ENCODE measurements around the gene ZBTB3. TPM values are rescaled to one million over a fixed set of nuclear protein-coding genes. Genes with fewer than 3 reads are reported as not detected.
A peak's percentile ranks its signal among the peaks of the same experiment; 100 is the strongest.

The ZBTB3 gene
- total RNA-seq, 1 donor from 2014 or later, result 11.2 TPM

- Mint-ChIP-seq H3K4me3 (ENCODE audit: unreplicated experiment) (peak overlapping the region; percentile 93), H3K9me3 (ENCODE audit: unreplicated experiment) (no peaks in the 10 kb centered on the region), H3K36me3 (ENCODE audit: low read depth, unreplicated experiment) (peaks cover 19% of the 10 kb centered on the region), H3K4me1 (ENCODE audit: low read depth, unreplicated experiment) (peaks cover 25% of the 10 kb centered on the region), H3K27me3 (ENCODE audit: low read depth, unreplicated experiment) (no peaks in the 10 kb centered on the region), H3K27ac (ENCODE audit: unreplicated experiment) (peak overlapping the region; percentile 54)
- Histone ChIP-seq H3K36me3 (ENCODE audit: insufficient read depth, low read length) (peaks cover 25% of the 10 kb centered on the region), H3K4me3 (ENCODE audit: insufficient read depth, low read depth, low read length) (peak overlapping the region; percentile 90), H3K27me3 (ENCODE audit: insufficient read depth, low read length) (no peaks in the 10 kb centered on the region), H3K4me2 (ENCODE audit: low read length) (peak overlapping the region; percentile 98), H3K4me1 (ENCODE audit: insufficient read depth, low read length) (peaks cover 11% of the 10 kb centered on the region), H3K9me3 (ENCODE audit: insufficient read depth, low read depth, low read length) (no peaks in the 10 kb centered on the region), H2AFZ (ENCODE audit: low read depth, low read length) (peak overlapping the region; percentile 55), H4K20me1 (ENCODE audit: insufficient read depth, low read length) (peaks cover 59% of the 10 kb centered on the region), H3K27ac (ENCODE audit: low read depth, low read length) (peak overlapping the region; percentile 95), H3K79me2 (ENCODE audit: insufficient read depth, low read length) (peaks cover 84% of the 10 kb centered on the region), H3K9ac (ENCODE audit: low read length) (peak overlapping the region; percentile 93)
- DNase-seq (ENCODE audit: low read depth) (no peak), FAIRE-seq (no peak)
- no peak for TF ChIP-seq EZH2 (IDR thresholded peaks at IDR 0.05; ENCODE audit: insufficient read depth, low read length)
- no peak for TF ChIP-seq CTCF (IDR thresholded peaks at IDR 0.05; ENCODE audit: insufficient read depth, low read depth, low read length)
These were observed 27.6 kb downstream of the ZBTB3 start for GRCh38 chr11:62726156-62726914.

DNA sequence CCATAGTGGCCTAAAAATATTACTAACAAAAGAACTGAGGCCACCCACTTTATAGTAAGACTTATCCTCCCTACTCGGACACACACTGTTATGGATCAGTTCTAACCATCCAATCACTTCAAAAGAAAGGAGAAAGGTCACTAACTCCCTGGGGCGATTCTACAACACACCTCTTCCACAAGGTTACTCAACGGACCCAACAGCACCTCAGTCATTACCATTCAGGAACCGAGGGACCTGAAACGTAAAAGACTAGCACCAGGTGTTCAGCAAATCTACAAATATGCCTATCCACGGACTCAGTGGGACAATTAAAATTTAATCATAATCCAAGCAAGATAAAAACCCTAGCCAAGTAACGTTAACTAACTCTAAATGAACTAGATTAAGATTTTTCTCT is 28.3 kb downstream of the ZBTB3 start:
- H3K27ac ChIP-seq (ENCODE audit: low read depth, low read length), result peak overlapping the region; percentile 95
- no peaks in the 10 kb centered on the region for H3K9me3 Mint-ChIP-seq (ENCODE audit: unreplicated experiment)
- no peak for TF ChIP-seq EZH2 (IDR thresholded peaks at IDR 0.05; ENCODE audit: insufficient read depth, low read length)
- no peak for TF ChIP-seq CTCF (IDR thresholded peaks at IDR 0.05; ENCODE audit: insufficient read depth, low read depth, low read length)
- peak overlapping the region; percentile 93 for H3K9ac ChIP-seq (ENCODE audit: low read length)
- H2AFZ ChIP-seq (ENCODE audit: low read depth, low read length), result no peak overlapping the region
- no peak for FAIRE-seq
- H3K4me2 ChIP-seq (ENCODE audit: low read length), result peak overlapping the region; percentile 98
- H3K79me2 ChIP-seq (ENCODE audit: insufficient read depth, low read length), result peaks cover 85% of the 10 kb centered on the region
- H3K4me3 ChIP-seq (ENCODE audit: insufficient read depth, low read depth, low read length), result peak overlapping the region; percentile 90
- peaks cover 24% of the 10 kb centered on the region for H3K36me3 Mint-ChIP-seq (ENCODE audit: low read depth, unreplicated experiment)
- DNase-seq (ENCODE audit: low read depth), result no peak
- H3K27me3 ChIP-seq (ENCODE audit: insufficient read depth, low read length), result no peaks in the 10 kb centered on the region
- peaks cover 59% of the 10 kb centered on the region for H4K20me1 ChIP-seq (ENCODE audit: insufficient read depth, low read length)
- H3K9me3 ChIP-seq (ENCODE audit: insufficient read depth, low read depth, low read length), result no peaks in the 10 kb centered on the region
- no peaks in the 10 kb centered on the region for H3K27me3 Mint-ChIP-seq (ENCODE audit: low read depth, unreplicated experiment)
- peak overlapping the region; percentile 93 for H3K4me3 Mint-ChIP-seq (ENCODE audit: unreplicated experiment)
- H3K4me1 Mint-ChIP-seq (ENCODE audit: low read depth, unreplicated experiment), result peaks cover 25% of the 10 kb centered on the region
- H3K36me3 ChIP-seq (ENCODE audit: insufficient read depth, low read length), result peaks cover 32% of the 10 kb centered on the region
- H3K4me1 ChIP-seq (ENCODE audit: insufficient read depth, low read length), result peaks cover 11% of the 10 kb centered on the region
- peak overlapping the region; percentile 54 for H3K27ac Mint-ChIP-seq (ENCODE audit: unreplicated experiment)

- Mint-ChIP-seq H3K4me1 (ENCODE audit: low read depth, unreplicated experiment) (peaks cover 21% of the 10 kb centered on the region), H3K36me3 (ENCODE audit: low read depth, unreplicated experiment) (peaks cover 28% of the 10 kb centered on the region), H3K9me3 (ENCODE audit: unreplicated experiment) (no peaks in the 10 kb centered on the region), H3K27me3 (ENCODE audit: low read depth, unreplicated experiment) (no peaks in the 10 kb centered on the region), H3K4me3 (ENCODE audit: unreplicated experiment) (peak overlapping the region; percentile 93), H3K27ac (ENCODE audit: unreplicated experiment) (peak overlapping the region; percentile 54)
- DNase-seq (ENCODE audit: low read depth) (no peak), FAIRE-seq (no peak)
- Histone ChIP-seq H3K4me1 (ENCODE audit: insufficient read depth, low read length) (peaks cover 11% of the 10 kb centered on the region), H3K27ac (ENCODE audit: low read depth, low read length) (no peak overlapping the region), H2AFZ (ENCODE audit: low read depth, low read length) (no peak overlapping the region), H3K4me2 (ENCODE audit: low read length) (peak overlapping the region; percentile 98), H3K9ac (ENCODE audit: low read length) (peak overlapping the region; percentile 93), H3K9me3 (ENCODE audit: insufficient read depth, low read depth, low read length) (no peaks in the 10 kb centered on the region), H4K20me1 (ENCODE audit: insufficient read depth, low read length) (peaks cover 68% of the 10 kb centered on the region), H3K27me3 (ENCODE audit: insufficient read depth, low read length) (no peaks in the 10 kb centered on the region), H3K79me2 (ENCODE audit: insufficient read depth, low read length) (peaks cover 81% of the 10 kb centered on the region), H3K36me3 (ENCODE audit: insufficient read depth, low read length) (peaks cover 44% of the 10 kb centered on the region), H3K4me3 (ENCODE audit: insufficient read depth, low read depth, low read length) (peak overlapping the region; percentile 90)
- no peak for TF ChIP-seq CTCF (IDR thresholded peaks at IDR 0.05; ENCODE audit: insufficient read depth, low read depth, low read length)
- TF ChIP-seq EZH2 (IDR thresholded peaks at IDR 0.05; ENCODE audit: insufficient read depth, low read length), result no peak
These were observed 29.8 kb downstream of the ZBTB3 start for GRCh38 chr11:62724171-62724570.
